Ovary (tissue), 9 donors: ENCODE data around the gene MYD88. TPM values are rescaled to one million over a fixed set of nuclear protein-coding genes. Genes with fewer than 3 reads are reported as not detected.

Experiments
- DNase-seq, 5 donors: peaks; one replicate each; pipeline ENCODE4 v3.0.0-alpha.2; 2019 to 2020
- H3K27ac ChIP-seq, 2 donors: fragments of 200-600 bp; one replicate each; pipeline versions ENCODE4 v1.5.1 to v1.8.0; 2019 to 2022
- H3K27me3 ChIP-seq: fragments of 200-600 bp; one replicate; pipeline ENCODE4 v1.8.0; 2022
- H3K36me3 ChIP-seq: fragments of 200-600 bp; sonication (generic); one replicate; pipeline ENCODE4 v1.5.1; 2019
- H3K4me1 ChIP-seq: one replicate; pipeline ENCODE4 v1.8.1; 2013; ENCODE audit warnings: mild to moderate bottlenecking, moderate library complexity; ENCODE audit not compliant: insufficient read depth
- H3K4me3 ChIP-seq: fragments of 200-600 bp; sonication (generic); one replicate; pipeline ENCODE4 v1.5.1; 2017
- H3K9me3 ChIP-seq, 2 donors: fragments of 200-600 bp in 1 of 2; sonication (generic) in 1 of 2; one replicate each; pipeline versions ENCODE4 v1.5.1 to v1.8.1; 2013 to 2019; ENCODE audit warnings: mild to moderate bottlenecking in 1 of 2, moderate library complexity in 1 of 2
- EP300 ChIP-seq: sonication (generic); formaldehyde crosslinking; IDR thresholded peaks from one replicate; pipeline ENCODE4 v1.6.1; 2017; ENCODE audit warnings: antibody characterized with exemption
- POLR2A ChIP-seq: fragments of 450-650 bp; IDR thresholded peaks from one replicate; pipeline ENCODE4 v1.6.1; 2017; ENCODE audit warnings: antibody characterized with exemption, mild to moderate bottlenecking, moderate library complexity
- WGBS, 3 donors: extraction: QIAGEN DNeasy Blood & Tissue Kit in 1 of 3; methylation state at CpG; one replicate each; pipeline versions ENCODE4 v1.1.5 to v1.1.7; 2013 to 2017; 5-methylcytosine and 5-hydroxymethylcytosine counted together
- intact Hi-C, 4 donors: fragments of 100-400 bp; cut with DNase I; formaldehyde crosslinking; loops; one replicate each; pipeline versions ENCODE4 v1.11.0 to v1.15.1; 2022 to 2023
- polyA plus RNA-seq, 2 donors: library from polyadenylated mRNA; stranded (reverse); fragments of 200-250 nt in 1 of 2; fragments of 350-450 nt in 1 of 2; fragmentation: Illumina TruSeq in 1 of 2; extraction: RNeasy Lipid Tissue Mini Kit (QIAGEN cat#74804) in 1 of 2; gene quantifications; one replicate each; pipeline ENCODE4 v1.2.3, GENCODE V29; 2013 to 2014
- total RNA-seq, 7 donors: library from RNA; depleted of rRNA in 2 of 7; stranded (reverse); fragments of >200 nt in 2 of 7; fragmentation: NEBNext Ultra II Directional in 3 of 7; extraction: Animal tissue kit (Norgen Biotek cat#: 25700) in 3 of 7; gene quantifications; one replicate each; pipeline versions ENCODE4 v1.1.0 to v1.2.4, GENCODE V29; 2016 to 2023
- TF ChIP-seq, protein P1 (sequence below), 3 donors: fragments of 450-650 bp in 2 of 3; fragments of 200-600 bp in 1 of 3; IDR thresholded peaks; one replicate each; pipeline versions ENCODE4 v1.5.1 to v1.8.0; 2016 to 2022; ENCODE audit warnings: antibody characterized with exemption in 3 of 3, mild to moderate bottlenecking in 1 of 3
- donor health status: DM: no; HTN: no; CAD: no; lungs with moderate emphysema.
- donor health status: DM: no; HTN: no; CAD: no.
- donor health status: Bipolar disorder and iron deficiency.
- donor health status: DM: yes; HTN: yes; CAD: no.
- donor health status: DM: no; HTN: no; CAD: no.
- donor health status: DM: yes; HTN: yes; CAD: no.

The MYD88 gene
- total and polyA plus RNA-seq, 9 donors, result 12.8 to 58.9 (median 24.0) TPM

DNA sequence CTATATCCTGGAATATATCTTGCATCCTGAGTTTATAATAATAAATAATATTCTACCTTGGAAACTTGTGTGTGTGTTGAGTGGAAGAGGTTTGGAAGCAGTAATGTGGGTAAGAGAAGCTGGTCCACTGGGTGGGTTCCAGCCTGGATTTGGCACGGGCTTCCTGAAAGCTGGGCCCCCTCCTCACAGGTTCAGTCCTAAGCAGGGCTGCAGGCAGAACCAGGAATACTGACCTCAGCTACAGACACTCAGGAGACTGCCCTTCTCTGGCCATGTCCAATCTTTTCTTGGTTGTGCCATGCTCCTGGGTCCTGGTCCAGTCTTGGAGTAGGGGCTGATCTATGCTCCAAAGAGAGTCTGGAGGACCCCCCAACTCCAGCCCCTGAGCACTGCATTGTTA lies 4.5 kb downstream of the MYD88 start:
- Histone ChIP-seq H3K4me1 (peaks cover 9% of the 10 kb centered on the region), H3K36me3 (no peaks in the 10 kb centered on the region), H3K4me3 (no peak overlapping the region), H3K27me3 (no peaks in the 10 kb centered on the region), H3K27ac (no peak overlapping the region), H3K9me3 (no peaks in the 10 kb centered on the region)
- WGBS, 3 donors, result 57 to 85% (median 83%) methylated on average over 1 of the region's 1 CpG
- no peak for DNase-seq
- TF ChIP-seq POLR2A, result no peak
- TF ChIP-seq, protein P1, sequence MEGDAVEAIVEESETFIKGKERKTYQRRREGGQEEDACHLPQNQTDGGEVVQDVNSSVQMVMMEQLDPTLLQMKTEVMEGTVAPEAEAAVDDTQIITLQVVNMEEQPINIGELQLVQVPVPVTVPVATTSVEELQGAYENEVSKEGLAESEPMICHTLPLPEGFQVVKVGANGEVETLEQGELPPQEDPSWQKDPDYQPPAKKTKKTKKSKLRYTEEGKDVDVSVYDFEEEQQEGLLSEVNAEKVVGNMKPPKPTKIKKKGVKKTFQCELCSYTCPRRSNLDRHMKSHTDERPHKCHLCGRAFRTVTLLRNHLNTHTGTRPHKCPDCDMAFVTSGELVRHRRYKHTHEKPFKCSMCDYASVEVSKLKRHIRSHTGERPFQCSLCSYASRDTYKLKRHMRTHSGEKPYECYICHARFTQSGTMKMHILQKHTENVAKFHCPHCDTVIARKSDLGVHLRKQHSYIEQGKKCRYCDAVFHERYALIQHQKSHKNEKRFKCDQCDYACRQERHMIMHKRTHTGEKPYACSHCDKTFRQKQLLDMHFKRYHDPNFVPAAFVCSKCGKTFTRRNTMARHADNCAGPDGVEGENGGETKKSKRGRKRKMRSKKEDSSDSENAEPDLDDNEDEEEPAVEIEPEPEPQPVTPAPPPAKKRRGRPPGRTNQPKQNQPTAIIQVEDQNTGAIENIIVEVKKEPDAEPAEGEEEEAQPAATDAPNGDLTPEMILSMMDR (IDR thresholded peaks at IDR 0.05), result no peak
- TF ChIP-seq EP300, result no peak
- intact Hi-C loops, result no loop called here

DNA sequence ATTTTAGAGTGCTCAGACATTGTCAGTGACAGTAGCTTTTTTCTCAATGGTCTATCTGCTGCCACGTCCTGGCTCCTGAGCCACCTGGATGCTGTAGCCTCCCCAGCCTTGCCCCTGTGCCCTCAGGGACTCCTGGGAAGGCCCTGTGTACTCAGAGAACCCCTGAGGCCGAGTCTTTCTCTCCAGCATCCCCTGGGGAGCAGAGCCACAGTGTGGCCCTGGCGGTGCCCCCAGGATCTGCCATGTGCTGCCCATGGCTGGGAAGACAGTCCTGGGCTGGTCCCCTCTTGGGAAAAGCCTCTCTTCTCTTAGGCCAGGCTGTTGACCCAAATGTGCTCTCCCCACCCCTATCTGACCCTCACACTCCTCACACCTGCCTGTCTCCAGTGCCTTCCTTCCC lies 5.0 kb downstream of the MYD88 start:
- intact Hi-C loops, result no loop called here
- no peak for DNase-seq

GRCh38 chr3:38146504-38146903 lies 8.0 kb downstream of the MYD88 start:
- TF ChIP-seq, protein P1 (IDR thresholded peaks at IDR 0.05), result no peak
- TF ChIP-seq EP300 (no peak), POLR2A (no peak)
- intact Hi-C loops, result no loop called here
- WGBS, 3 donors, result 76 to 83% (median 83%) methylated on average over 2 of the region's 2 CpGs
- H3K36me3 ChIP-seq, result no peaks in the 10 kb centered on the region
- no peaks in the 10 kb centered on the region for H3K27me3 ChIP-seq
- H3K9me3 ChIP-seq, result no peaks in the 10 kb centered on the region
- no peak overlapping the region for H3K27ac ChIP-seq
- H3K4me3 ChIP-seq, result no peak overlapping the region
- DNase-seq, result no peak
- no peaks in the 10 kb centered on the region for H3K4me1 ChIP-seq

More for the DNA sequence above, 5.0 kb downstream of the MYD88 start:
- TF ChIP-seq, protein P1 (IDR thresholded peaks at IDR 0.05), result no peak
- TF ChIP-seq POLR2A, result no peak
- no peak for TF ChIP-seq EP300
- Histone ChIP-seq H3K4me1 (peaks cover 6% of the 10 kb centered on the region), H3K9me3 (no peaks in the 10 kb centered on the region), H3K4me3 (no peak overlapping the region), H3K27ac (no peak overlapping the region), H3K36me3 (no peaks in the 10 kb centered on the region), H3K27me3 (no peaks in the 10 kb centered on the region)
- WGBS, 3 donors, result 65 to 75% (median 72%) methylated on average over 3 of the region's 3 CpGs

DNA sequence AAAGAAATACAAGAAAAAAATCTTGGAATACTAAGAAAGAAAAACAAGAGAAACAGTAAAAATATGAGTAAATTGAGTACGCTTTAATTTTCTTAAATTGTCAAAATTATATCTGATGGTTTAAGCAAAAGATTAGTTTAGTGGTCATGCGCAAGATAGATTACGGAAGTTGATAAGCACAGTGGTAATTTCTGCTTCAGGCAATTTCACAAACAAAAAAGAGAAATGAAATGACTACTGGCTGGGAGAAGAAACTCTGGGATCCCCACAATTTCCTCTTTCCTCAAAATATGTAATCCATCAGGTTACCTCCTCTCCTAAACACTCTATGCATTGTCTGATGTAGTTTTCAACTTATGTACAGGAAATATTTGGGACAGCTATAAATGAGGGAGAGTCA lies 9.0 kb downstream of the MYD88 start:
- 96 to 97% (median 97%) methylated on average over 3 of the region's 3 CpGs for WGBS, 3 donors
- Histone ChIP-seq H3K27ac (no peak overlapping the region), H3K4me3 (no peak overlapping the region), H3K36me3 (no peaks in the 10 kb centered on the region), H3K27me3 (no peaks in the 10 kb centered on the region), H3K4me1 (no peaks in the 10 kb centered on the region), H3K9me3 (no peaks in the 10 kb centered on the region)
- intact Hi-C loops, result no loop called here
- TF ChIP-seq POLR2A (no peak), EP300 (no peak)
- TF ChIP-seq, protein P1 (IDR thresholded peaks at IDR 0.05), result no peak
- no peak for DNase-seq
